NCI-H446 treated with DMSO at 0.1 percent for 48 hours (cell line): ENCODE measurements around the gene S100P.

Experiments used
- DNase-seq: peaks from one replicate; lab custom pipeline; 2025; lab: John Stamatoyannopoulos, UW

Gene S100P

DNA sequence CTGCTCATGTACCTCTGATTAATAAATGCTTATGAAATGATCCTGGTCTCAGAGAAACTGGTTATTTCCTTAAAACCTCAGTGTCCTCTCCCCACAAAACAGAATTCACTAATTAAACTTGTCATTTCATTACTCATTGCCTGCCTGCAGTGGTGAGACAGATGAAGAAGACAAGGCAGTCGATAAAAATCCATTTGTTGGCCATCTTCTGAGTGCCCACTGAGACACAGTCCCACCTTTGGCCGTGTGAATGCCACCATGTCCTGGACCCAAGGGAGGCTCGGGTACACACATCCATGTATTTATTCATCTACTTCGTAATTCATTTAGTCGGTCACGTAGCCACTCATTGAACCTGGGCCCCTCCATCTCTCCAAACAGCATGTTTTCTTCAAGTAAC is 3.5 kb downstream of the S100P start:
- no peak for DNase-seq

DNA sequence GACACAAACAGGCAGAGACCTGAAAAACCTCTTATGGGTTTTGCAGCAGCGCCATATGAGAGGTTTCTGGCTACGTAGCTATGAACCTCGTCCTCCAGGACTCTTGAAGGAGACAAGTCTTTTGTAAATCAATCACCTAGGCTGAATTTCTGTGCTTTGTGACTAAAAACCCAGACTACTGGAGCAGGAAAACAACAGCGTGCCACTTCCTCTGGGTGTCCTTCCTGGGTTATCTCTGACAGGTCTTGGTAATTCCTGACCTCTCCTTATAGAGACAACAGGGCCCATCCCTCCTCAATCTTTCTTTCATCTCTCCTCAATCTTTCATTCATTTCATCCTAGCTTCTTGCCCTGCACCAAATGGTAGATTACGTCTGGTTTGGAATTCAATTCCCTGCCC is 5.7 kb downstream of the S100P start:
- DNase-seq: no peak

DNA sequence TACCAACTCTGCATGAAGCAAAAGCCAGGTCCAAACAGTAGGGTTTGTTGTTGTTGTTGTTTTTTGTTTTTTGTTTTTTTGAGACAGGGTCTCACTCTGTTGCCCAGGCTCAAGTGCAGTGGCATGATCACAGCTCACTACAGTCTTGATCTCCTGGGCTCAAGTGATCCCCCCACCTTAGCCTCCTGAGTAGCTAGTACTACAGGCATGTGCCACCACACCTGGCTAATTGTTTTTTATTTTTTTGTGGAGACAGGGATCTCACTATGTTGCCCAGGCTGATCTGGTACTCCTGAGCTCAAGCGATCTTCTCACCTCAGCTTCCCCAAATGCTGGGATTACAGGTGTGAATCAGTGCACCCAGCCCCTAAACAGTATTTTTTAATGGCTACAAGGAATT is 6.2 kb downstream of the S100P start:
- no peak for DNase-seq

DNA sequence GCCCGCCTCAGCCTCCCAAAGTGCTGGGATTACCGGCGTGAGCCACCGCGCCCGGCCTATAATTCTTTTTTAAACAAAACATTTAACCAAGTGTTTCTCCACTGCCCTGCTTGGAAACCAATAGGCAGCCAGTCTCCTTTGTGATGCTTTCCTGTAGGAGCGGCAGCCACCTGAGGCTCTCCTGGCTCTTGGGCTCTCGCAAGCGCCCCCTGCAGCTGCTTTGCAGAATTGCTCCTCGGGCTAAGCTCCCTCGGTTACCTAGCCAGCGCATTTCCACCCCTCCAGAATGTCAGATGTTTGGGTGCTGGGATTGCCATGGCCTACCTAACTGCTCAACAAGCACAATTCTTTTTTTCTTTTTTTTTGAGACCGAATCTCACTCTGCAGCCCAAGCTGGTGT is 7.7 kb downstream of the S100P start:
- no peak for DNase-seq

DNA sequence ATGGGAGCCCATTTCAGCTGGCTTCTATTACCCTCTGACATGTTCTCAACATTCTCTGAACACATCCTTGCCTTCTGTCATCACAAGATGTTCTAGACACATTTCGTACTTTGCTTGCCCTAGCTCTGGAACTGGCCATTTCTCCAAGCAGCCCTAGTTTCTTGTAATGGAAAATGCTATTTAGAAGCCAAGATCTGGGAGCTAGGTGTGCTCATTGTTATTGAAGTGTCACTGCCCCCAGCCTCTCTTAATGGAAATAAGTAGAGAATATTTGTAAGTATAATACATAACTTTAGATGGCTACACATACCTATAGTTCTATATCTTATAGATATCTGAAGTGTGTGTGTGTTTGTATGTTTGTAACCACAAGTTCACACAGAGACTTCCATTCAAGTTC is 9.1 kb downstream of the S100P start:
- no peak for DNase-seq

DNA sequence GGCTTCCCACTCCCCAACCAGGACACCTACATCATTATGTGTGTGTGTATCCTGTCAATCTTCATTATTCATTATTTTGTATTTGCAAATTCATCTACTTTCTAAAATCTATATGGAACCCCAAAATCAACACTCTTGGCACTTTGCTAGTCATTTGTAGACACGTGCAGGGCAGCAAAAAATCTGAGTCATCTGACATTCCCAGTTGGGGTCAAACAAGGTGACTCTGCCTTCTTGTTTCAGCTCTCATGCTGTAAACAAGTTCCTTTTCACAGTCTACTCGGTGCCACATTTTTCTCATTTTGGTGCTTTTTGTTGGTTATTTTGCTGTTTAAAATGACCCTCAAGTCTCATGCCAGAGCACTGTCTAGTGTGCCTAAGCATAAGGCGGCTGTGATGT is 10.1 kb downstream of the S100P start:
- DNase-seq: no peak

DNA sequence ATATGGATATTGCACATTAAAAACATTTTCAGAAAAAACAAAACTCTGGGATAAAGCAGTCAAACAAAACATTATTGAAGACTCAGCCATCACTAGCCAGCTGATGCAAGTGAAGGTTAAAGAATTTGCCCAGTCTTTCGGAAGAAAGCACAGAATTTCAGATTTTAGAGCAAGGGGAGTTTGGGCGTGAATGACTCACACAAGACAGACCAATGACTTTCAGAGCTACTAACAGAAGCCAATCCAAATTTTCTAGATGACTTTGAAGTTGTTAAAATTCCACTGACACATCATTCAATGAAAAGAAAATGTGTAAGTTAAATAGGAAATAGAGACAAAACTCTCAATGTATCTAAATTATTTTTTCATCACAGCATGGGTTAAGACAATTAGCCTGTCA is 12.0 kb downstream of the S100P start:
- no peak for DNase-seq

DNA sequence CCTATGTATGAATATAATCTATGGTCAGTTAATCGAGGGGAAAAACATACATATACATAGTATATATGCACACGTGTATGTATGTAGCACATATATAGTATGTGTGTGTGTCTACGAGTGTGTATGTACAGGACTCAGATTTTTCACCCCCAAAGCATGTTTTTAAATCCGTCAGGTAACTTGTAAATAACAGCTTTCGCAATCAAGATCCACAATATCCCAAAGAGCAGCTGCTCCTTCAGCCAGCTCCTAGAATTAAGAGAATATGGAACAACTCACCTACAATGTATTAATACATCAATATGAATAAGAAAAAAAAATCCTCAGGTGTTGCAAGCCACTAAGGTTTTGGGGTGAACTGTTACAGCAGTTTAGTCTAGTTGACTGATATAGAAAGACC is 12.5 kb downstream of the S100P start:
- no peak for DNase-seq

DNA sequence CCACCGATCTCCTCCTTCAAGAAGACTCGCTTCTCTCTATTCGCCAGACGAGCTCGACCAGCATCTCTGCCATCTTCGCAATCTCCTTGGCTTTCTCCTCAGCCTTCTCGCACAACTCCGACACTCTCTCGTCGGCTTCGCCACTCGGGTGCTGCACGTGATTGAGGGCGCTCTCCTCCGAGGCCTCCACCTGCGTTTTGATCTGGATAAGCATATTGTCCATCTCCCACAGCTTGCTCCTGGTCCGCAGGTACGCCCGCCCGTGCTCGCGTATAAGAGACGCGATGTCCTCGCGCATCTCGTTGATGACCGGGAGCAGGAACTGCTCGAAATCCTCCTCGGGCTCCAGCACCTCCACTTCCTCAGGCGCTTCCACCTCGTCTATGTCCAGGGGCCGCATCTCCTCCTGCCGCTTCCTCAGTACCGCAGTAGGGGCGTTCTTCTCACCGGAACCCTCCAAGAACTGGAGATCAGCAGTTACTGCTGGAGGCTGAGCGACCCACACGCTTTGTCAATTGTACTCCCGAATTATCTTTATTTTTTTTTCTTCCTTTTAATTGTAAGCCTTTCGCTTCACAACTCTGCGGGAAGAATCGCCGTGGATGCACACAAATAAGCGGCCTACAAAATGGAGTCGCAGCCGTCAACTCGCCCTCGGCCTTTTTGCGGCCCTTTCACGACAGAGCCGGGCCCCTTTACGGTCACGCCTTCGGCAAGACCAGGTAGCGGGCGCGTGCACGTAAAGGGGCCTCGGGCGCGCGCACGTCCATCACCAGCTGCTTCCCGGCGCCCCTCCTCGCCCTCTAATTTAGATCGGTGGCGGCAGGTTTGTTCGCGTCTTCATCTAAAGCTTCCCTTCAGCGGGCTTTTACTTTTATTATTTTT is 15.8 kb downstream of the S100P start, which contains the start of gene MRFAP1L1:
MRFAP1L1 (minus strand) TSS at position 636 of the 885 bp plus-strand sequence; CDS start at position 400, 236 bp downstream.
- peak; percentile 85 for DNase-seq

DNA sequence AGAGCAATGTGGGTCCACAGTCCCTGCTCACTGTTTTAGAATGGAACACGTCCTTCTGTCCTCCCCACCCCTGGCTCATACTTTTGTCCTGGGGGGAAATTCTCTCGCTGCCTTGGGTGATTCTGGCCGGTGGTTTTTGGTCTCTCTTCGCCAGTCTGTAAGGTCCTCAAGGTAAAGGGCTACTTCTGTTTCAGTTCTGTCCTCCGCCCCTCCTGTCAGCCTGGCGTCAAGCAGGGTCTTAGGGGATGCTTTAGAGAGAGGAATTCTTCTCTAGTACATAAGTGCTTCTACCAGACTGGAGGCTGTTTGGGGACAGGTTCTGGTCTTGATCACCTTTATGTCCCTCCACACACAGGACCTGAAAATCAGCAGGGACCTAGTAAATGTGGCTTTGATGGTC is 16.6 kb downstream of the S100P start:
- no peak for DNase-seq

DNA sequence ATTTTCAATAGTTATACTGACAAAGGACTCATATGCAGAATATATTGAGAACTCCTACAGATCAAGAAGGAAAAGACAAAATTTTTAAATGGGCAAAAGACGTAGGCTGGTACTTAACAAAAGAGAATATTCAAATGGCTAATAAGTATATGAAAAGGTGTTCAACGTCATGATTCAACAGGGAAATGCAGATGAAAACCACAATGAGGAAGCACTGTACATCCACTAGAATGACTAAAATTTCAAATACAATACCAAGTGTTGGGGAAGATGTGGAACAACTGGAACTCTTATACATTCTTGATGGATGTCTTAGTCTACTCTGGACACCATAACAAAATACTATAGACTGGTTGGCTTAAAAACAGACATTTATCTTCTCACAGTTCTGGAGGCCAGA is 17.3 kb downstream of the S100P start:
- DNase-seq: no peak

DNA sequence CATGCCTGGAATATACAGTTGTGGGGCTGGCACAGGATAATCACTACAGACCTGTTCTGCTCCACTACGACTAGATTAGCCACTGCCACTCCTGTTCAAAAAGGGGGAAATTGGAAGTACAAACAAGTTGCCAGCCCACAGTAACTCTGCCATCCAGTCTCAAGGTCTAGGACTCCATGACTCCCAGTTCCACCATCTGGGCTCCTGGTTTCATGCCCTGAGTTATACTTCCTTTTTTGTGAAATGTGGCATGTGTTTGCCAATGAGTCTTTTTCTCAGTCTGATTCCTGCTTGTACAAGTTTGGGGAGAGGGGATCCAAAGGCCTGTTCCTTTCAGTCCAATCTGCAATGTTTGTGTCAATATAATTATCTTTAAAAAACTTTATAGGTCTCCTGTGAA is 21.3 kb downstream of the S100P start:
- DNase-seq: no peak

DNA sequence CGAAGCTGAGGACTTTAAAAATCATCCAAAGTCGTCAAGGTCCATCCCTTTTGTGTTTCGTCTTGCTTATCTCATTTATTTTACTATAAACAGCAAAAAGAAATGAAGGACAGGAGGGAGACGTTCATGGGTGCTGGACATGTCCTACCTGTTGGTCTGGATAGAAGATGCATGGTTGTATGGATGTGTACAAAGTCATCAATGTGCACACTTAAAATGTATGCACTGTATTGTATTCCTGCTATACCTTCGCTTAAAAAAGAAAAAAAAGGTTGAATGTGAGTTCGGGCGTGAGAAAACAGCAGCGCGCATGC is 22.0 kb downstream of the S100P start:
- no peak for DNase-seq

DNA sequence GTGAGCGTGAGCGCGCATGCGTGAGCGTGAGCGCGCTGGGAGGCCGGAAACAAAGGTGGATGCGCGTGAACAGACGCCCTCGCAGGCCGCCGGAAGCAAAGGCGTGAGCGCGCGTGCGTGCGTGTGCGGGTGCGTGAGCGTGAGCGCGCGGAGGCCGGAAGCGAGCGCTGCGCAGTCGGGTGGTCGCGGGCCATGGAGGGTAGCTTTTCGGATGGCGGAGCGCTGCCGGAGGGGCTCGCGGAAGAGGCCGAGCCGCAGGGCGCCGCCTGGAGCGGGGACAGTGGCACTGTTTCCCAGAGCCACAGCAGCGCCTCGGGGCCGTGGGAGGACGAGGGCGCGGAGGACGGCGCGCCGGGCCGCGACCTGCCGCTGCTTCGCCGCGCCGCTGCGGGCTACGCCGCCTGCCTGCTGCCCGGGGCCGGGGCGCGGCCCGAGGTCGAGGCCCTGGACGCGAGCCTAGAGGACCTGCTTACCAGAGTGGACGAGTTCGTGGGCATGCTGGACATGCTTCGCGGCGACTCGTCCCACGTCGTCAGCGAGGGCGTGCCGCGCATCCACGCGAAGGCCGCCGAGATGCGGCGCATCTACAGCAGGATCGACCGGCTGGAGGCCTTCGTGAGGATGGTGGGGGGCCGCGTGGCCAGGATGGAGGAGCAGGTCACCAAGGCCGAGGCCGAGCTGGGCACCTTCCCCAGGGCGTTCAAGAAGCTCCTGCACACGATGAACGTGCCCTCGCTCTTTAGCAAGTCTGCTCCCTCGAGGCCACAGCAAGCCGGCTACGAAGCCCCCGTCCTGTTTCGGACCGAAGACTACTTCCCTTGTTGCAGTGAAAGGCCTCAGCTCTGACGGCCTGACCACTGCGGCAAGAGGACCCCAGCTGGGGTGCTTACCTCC is 22.6 kb downstream of the S100P start, which contains the start of gene BLOC1S4:
BLOC1S4 (plus strand) TSS at position 157 of the 894 bp plus-strand sequence; CDS start at position 193, 36 bp downstream.
- DNase-seq: peak; percentile 58

DNA sequence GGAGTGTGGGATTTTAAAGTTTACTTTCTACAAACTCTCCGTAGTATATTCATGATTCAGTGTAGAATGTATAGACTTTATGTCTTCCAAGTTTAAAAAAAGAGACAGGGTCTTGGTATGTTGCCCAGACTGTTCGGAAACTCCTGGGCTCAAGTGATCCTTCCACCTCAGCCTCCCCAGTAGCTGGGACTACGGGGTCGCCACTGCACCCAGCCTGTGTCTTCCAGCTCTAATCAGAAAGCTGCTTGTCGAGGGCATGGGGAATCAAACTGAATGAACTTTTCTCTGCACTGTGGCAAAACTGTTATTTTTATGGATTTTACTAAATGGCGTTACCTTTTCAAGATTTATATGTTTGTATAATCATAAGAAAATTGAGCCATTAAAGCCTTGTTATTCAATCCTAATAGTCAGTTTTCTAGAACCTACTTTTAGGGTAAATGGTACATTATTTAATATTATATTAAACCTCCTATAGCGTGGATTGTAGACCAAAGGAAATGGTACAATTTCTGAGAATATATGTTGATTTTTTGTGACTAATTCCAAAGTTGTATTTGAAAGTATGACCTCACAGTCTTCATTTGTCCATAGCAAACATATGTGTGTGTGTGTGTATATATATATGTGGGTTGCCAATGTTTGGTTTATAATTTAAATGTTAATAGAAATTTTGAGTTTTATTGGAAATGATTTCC is 23.4 kb downstream of the S100P start:
- DNase-seq: no peak

DNA sequence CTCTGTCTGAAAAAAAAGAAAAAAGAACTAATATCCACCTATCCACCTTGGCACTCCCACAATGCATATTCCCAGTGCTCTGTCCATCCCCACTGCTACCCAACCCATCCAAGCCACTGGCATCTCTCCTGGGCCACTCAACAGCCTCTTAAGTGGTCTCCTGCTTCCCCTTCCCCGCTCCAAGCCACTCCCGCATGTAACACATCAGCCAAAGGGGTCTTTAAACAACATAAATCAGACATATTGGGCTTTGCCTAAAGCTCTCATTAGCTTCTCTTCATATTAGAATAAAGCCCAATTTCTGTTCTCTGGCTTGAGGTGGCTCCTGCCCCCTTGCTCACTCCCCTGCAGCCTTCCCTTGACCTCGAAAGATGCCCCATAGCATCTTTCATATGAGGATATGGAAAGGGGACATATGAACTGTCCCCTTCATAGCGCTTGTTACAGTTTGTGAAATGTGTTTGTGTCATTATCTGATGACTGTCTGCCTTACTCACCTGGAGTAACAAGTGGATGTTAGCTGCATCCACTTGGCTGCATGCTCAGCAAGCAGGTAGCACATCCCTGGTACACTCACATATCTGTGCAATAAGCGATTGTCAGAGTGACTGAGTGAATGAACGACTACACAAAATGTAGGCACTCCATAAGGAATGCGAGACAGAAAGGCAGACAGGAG is 25.4 kb downstream of the S100P start:
- no peak for DNase-seq

DNA sequence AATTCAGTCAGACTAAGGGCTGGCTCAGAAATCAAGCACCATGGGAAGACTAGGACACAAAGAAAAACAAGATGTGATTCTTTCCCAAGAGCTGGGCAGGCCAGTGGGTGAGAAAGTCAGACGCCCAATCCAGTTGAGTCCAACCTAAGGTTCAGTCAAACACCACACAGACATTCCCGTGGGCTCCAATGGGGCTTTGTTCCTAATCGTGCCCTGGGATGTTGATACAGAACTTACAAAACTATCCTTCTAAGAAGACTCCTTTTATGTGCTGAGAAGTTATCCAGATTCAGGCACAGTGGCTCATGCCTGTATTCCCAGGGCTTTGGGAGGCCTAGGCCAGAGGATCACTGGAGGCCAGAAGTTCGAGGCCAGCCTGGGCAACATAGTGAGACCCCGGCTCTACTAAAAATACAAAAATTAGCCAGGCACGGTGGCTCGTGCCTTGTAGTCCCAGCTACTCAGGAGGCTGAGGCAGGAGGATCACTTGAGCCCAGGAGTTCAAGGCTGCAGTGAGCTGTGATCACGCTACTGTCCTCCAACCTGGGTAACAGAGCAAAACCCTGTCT is 26.0 kb downstream of the S100P start:
- DNase-seq: no peak

DNA sequence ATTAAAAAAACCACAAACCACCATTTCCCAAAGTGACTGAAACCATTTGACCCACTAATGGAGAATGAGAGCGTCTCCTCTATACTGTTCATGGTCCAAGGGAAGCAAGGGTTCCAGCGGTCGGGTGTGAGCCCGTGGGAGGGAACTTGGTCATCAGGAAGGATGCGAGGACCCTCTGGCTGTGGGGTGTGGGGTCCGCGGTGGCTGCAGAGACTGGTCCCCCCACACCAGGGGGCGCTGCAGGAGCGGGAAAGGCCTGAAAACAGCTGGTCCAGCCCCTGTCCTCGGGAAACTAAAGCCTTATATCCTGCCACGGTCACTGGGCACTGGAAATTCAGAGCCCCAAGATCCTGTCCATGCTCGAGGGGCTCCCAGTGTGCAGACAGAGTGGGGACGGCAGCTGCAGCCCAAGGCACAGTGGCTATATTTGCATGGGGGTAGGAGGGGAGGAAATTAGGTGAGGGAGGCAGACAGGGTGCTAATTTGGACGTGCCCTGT is 26.6 kb downstream of the S100P start:
- DNase-seq: peak; percentile 15

DNA sequence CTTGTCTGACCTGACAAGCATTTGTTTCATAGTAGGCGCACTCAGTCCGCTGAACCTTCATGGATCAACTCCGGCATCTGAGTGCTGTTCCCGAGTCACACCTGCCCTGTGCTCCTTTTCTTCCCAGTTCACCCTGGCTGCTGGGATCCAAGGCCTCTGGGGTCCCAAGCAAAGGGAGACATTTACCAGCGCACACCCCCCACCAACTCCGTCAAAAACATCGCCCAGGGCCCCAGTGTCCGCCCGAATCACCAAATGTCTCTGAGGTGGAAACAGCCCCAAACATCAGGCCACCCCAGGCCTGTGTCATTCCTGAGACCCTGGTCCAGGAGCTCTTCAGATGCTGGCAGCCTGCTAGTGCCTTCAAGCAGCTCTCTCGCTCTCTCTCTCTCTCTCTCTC is 27.4 kb downstream of the S100P start:
- DNase-seq: no peak

DNA sequence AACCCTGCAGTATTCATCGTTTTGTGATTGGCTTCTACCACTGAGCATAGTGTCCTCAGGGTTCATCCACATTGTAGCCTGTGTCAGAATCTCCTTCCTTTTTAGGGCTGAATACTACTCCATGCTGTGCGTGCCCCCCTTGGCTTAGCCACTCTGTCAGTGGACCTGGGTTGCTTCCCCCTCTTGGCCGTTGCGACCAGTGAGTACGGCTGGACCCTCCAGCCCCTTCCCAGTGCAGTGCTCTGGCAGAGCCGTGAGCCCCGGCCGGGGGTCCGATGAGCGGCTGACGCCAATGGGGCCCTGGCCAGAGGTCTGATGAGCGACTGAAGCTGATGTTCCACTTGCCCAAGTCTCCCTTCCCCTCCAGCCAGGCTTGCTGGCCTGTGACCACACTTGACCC is 29.2 kb downstream of the S100P start:
- DNase-seq: no peak

DNA sequence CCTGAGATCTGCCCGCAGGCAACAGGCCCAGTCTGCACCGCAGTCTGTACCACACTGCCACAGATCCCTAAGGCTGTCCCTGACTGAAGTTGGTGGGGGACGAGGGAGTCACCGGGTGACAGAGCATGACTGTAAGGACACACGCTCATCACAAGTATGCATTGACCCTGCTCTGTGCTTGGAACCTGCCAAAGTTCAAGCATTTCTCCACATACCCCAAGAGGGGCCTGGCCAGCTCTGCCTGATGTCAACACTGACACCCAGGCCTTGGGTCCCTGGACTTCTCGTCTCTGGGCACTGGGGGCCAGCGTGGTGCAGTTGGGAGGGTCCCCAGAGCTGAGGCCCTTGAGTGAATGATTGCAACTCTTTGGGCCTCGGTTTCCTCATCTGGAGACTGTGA is 30.2 kb downstream of the S100P start:
- DNase-seq: no peak
